DND-41 (cell line): ENCODE measurements around the gene INKA1.

Experiments
- ATAC-seq: fragments of 200-7000 bp; cut with Tn5 transposase; 3 replicates; pipeline ENCODE4 v1.9.1; 2021; ENCODE audit warnings: low read depth; ENCODE audit not compliant: insufficient read depth
- DNase-seq: peaks from one replicate; pipeline ENCODE4 v3.0.0-alpha.2; 2020
- H2AFZ ChIP-seq: 2 replicates; pipeline ENCODE4 v1.6.0; 2012; ENCODE audit warnings: low read depth, low read length
- H3K27ac ChIP-seq: 2 replicates; pipeline ENCODE4 v1.5.1; 2012; ENCODE audit warnings: low read length, inconsistent platforms
- H3K27me3 ChIP-seq: fragments of 200-600 bp; sonication (generic); 2 replicates; pipeline ENCODE4 v1.6.0; 2012; ENCODE audit warnings: low read length, mild to moderate bottlenecking, inconsistent platforms; ENCODE audit not compliant: insufficient read depth, poor library complexity
- H3K36me3 ChIP-seq: 2 replicates; pipeline ENCODE4 v1.5.1; 2012; ENCODE audit warnings: low read length, inconsistent platforms; ENCODE audit not compliant: insufficient read depth
- H3K4me1 ChIP-seq: 2 replicates; pipeline ENCODE4 v1.5.1; 2012; ENCODE audit warnings: mild to moderate bottlenecking, low read length; ENCODE audit not compliant: insufficient read depth
- H3K4me2 ChIP-seq: 2 replicates; pipeline ENCODE4 v1.6.0; 2012; ENCODE audit warnings: mild to moderate bottlenecking, moderate library complexity, low read length, inconsistent platforms; ENCODE audit not compliant: insufficient read depth
- H3K4me3 ChIP-seq, 2 experiments: fragments of 200-600 bp in 1 of 2; shearing (Covaris generic) in 1 of 2; 2 replicates each; pipeline ENCODE4 v1.5.1; 2012 to 2016; ENCODE audit warnings: inconsistent platforms in 2 of 2, low read length in 2 of 2, mild to moderate bottlenecking in 2 of 2, low read depth in 1 of 2, moderate library complexity in 1 of 2
- H3K79me2 ChIP-seq: 2 replicates; pipeline ENCODE4 v1.6.0; 2012; ENCODE audit warnings: low read length, inconsistent platforms; ENCODE audit not compliant: insufficient read depth
- H3K9ac ChIP-seq: 2 replicates; pipeline ENCODE4 v1.6.0; 2012; ENCODE audit warnings: low read depth, mild to moderate bottlenecking, inconsistent platforms, low read length, moderate library complexity
- H3K9me3 ChIP-seq: 2 replicates; pipeline ENCODE4 v1.5.1; 2012; ENCODE audit warnings: low read length, moderate library complexity, mild to moderate bottlenecking, inconsistent platforms; ENCODE audit not compliant: insufficient read depth, severe bottlenecking
- H4K20me1 ChIP-seq: 2 replicates; pipeline ENCODE4 v1.6.0; 2012; ENCODE audit warnings: low read length; ENCODE audit not compliant: insufficient read depth
- EZH2 ChIP-seq: IDR thresholded peaks from 3 replicates; pipeline ENCODE4 v1.6.1; 2012; ENCODE audit warnings: borderline replicate concordance, low read depth, mild to moderate bottlenecking, moderate library complexity, low read length, inconsistent platforms; ENCODE audit not compliant: severe bottlenecking
- TF ChIP-seq, protein P1 (sequence below): IDR thresholded peaks from 2 replicates; pipeline ENCODE4 v1.5.1; 2012; ENCODE audit warnings: borderline replicate concordance, low read length, moderate library complexity, mild to moderate bottlenecking; ENCODE audit not compliant: poor library complexity, severe bottlenecking; ENCODE audit errors: extremely low read depth

Gene INKA1

GRCh38 chr3:49839193-49839809 lies 36.2 kb downstream of the INKA1 start:
- Histone ChIP-seq H3K4me3 (no peak overlapping the region), H3K4me1 (no peaks in the 10 kb centered on the region), H3K36me3 (peaks cover 81% of the 10 kb centered on the region), H3K79me2 (no peaks in the 10 kb centered on the region), H2AFZ (no peak overlapping the region), H3K4me2 (no peak overlapping the region), H4K20me1 (no peaks in the 10 kb centered on the region), H3K27ac (no peak overlapping the region), H3K27me3 (no peaks in the 10 kb centered on the region), H3K9ac (no peak overlapping the region), H3K9me3 (no peaks in the 10 kb centered on the region)
- TF ChIP-seq, protein P1, sequence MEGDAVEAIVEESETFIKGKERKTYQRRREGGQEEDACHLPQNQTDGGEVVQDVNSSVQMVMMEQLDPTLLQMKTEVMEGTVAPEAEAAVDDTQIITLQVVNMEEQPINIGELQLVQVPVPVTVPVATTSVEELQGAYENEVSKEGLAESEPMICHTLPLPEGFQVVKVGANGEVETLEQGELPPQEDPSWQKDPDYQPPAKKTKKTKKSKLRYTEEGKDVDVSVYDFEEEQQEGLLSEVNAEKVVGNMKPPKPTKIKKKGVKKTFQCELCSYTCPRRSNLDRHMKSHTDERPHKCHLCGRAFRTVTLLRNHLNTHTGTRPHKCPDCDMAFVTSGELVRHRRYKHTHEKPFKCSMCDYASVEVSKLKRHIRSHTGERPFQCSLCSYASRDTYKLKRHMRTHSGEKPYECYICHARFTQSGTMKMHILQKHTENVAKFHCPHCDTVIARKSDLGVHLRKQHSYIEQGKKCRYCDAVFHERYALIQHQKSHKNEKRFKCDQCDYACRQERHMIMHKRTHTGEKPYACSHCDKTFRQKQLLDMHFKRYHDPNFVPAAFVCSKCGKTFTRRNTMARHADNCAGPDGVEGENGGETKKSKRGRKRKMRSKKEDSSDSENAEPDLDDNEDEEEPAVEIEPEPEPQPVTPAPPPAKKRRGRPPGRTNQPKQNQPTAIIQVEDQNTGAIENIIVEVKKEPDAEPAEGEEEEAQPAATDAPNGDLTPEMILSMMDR, result peak; percentile 95
- no peak for TF ChIP-seq EZH2
- DNase-seq, result peak; percentile 80
- ATAC-seq, result peak; percentile 92

DNA sequence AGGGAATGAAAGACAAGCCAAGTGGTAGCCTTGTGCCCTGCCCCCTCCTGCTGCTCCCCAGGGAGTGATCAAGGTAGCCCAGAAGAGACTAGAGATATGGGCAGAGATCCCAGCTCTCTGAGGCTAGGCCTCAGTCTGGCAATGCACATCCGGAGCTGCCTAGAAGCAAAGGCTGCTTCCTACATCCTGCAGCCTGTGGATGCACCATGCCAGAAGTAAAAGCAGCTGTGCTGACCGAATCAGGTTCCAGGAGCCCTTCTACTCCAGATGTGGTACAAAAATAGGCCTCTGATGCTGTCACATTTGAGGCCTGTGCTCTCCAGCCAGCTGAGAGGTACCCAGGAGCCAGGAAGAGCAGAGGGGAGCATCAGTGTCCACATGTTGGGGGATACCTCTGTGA lies 37.3 kb downstream of the INKA1 start:
- Histone ChIP-seq H3K27me3 (no peaks in the 10 kb centered on the region), H3K4me2 (no peak overlapping the region), H4K20me1 (no peaks in the 10 kb centered on the region), H3K9me3 (no peaks in the 10 kb centered on the region), H3K4me1 (no peaks in the 10 kb centered on the region), H3K79me2 (no peaks in the 10 kb centered on the region), H3K4me3 (no peak overlapping the region), H2AFZ (no peak overlapping the region), H3K36me3 (peaks cover 83% of the 10 kb centered on the region), H3K27ac (no peak overlapping the region), H3K9ac (no peak overlapping the region)
- TF ChIP-seq EZH2, result no peak
- TF ChIP-seq, protein P1, result no peak
- ATAC-seq (no peak), DNase-seq (no peak)

GRCh38 chr3:49841126-49841696 lies 38.1 kb downstream of the INKA1 start:
- no peaks in the 10 kb centered on the region for H3K4me1 ChIP-seq
- no peak overlapping the region for H3K27ac ChIP-seq
- no peaks in the 10 kb centered on the region for H4K20me1 ChIP-seq
- H3K4me3 ChIP-seq, result no peak overlapping the region
- peaks cover 88% of the 10 kb centered on the region for H3K36me3 ChIP-seq
- ATAC-seq (peak; percentile 66), DNase-seq (peak; percentile 47)
- no peak overlapping the region for H2AFZ ChIP-seq
- H3K79me2 ChIP-seq, result no peaks in the 10 kb centered on the region
- no peak overlapping the region for H3K9ac ChIP-seq
- H3K27me3 ChIP-seq, result no peaks in the 10 kb centered on the region
- no peak overlapping the region for H3K4me2 ChIP-seq
- TF ChIP-seq, protein P1, result peak; percentile 72
- no peak for TF ChIP-seq EZH2
- no peaks in the 10 kb centered on the region for H3K9me3 ChIP-seq

DNA sequence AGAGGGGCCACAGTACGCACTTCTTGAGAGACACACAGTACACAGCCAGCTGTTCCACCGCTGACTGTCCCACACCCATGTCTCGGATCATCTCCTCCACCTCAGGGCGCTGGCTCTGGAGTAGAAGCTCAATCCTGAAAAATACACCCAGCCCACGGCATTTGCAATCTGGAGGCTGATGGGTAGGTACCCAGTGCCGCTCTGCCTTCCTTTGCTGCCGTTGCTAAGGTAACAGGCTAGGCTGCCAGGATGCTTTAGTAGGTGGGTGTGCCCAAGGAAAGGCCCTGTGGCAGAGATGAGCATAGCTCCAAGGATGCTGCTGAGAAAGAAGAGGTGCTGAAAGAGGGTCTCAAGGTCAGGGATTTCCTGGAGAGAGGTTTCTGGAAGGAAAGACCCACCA lies 38.7 kb downstream of the INKA1 start:
- no peaks in the 10 kb centered on the region for H3K27me3 ChIP-seq
- DNase-seq, result no peak
- ATAC-seq, result no peak
- no peak overlapping the region for H3K27ac ChIP-seq
- H3K9ac ChIP-seq, result no peak overlapping the region
- no peaks in the 10 kb centered on the region for H3K79me2 ChIP-seq
- H3K9me3 ChIP-seq, result no peaks in the 10 kb centered on the region
- TF ChIP-seq, protein P1, result no peak
- no peak for TF ChIP-seq EZH2
- peaks cover 88% of the 10 kb centered on the region for H3K36me3 ChIP-seq
- no peak overlapping the region for H3K4me3 ChIP-seq
- H4K20me1 ChIP-seq, result no peaks in the 10 kb centered on the region
- H3K4me1 ChIP-seq, result no peaks in the 10 kb centered on the region
- no peak overlapping the region for H3K4me2 ChIP-seq
- H2AFZ ChIP-seq, result no peak overlapping the region
